Keratinocyte (primary cell): ENCODE measurements around the gene RNF212B. TPM values are rescaled to one million over a fixed set of nuclear protein-coding genes. Genes with fewer than 3 reads are reported as not detected.

Source experiments
- DNase-seq: peaks from one replicate; pipeline ENCODE4 v3.0.0-alpha.2; 2011; ENCODE audit warnings: low read depth, missing footprints, low spot score
- FAIRE-seq: peaks from 2 replicates; lab custom pipeline; 2011; peaks lifted over from hg19 to GRCh38; lab: Jason Lieb, UNC
- H2AFZ ChIP-seq: 2 replicates; pipeline ENCODE4 v1.6.0; 2012; ENCODE audit warnings: low read length, control low read depth, inconsistent platforms; ENCODE audit not compliant: control insufficient read depth
- H3K27ac ChIP-seq: 2 replicates; pipeline ENCODE4 v1.5.1; 2011; ENCODE audit warnings: low read length; ENCODE audit not compliant: control insufficient read depth, insufficient read depth
- H3K27me3 ChIP-seq: 3 replicates; pipeline ENCODE4 v1.6.0; 2011; ENCODE audit warnings: low read length; ENCODE audit not compliant: control insufficient read depth, insufficient read depth; ENCODE audit errors: extremely low read depth
- H3K36me3 ChIP-seq, 2 experiments: 2 replicates in 1 of 2; 3 replicates in 1 of 2; pipeline ENCODE4 v1.5.1; 2011; ENCODE audit warnings: low read length in 2 of 2, mild to moderate bottlenecking in 1 of 2; ENCODE audit not compliant: control insufficient read depth in 2 of 2, insufficient read depth in 2 of 2; ENCODE audit errors: extremely low read depth in 1 of 2
- H3K4me1 ChIP-seq: 3 replicates; pipeline ENCODE4 v1.5.1; 2011; ENCODE audit warnings: low read length; ENCODE audit not compliant: control insufficient read depth, insufficient read depth; ENCODE audit errors: extremely low read depth
- H3K4me2 ChIP-seq: 3 replicates; pipeline ENCODE4 v1.6.0; 2011; ENCODE audit warnings: low read depth, low read length; ENCODE audit not compliant: control insufficient read depth, insufficient read depth; ENCODE audit errors: extremely low read depth
- H3K4me3 ChIP-seq, 3 experiments: fragments of 200-600 bp in 1 of 3; sonication (generic) in 1 of 3; 2 replicates in 2 of 3; 3 replicates in 1 of 3; pipeline ENCODE4 v1.5.1; 2011 to 2016; ENCODE audit warnings: low read length in 3 of 3, mild to moderate bottlenecking in 3 of 3, control low read depth in 2 of 3, inconsistent platforms in 1 of 3, low read depth in 1 of 3, mixed read lengths in 1 of 3, mixed run types in 1 of 3, moderate library complexity in 1 of 3; ENCODE audit not compliant: control insufficient read depth in 2 of 3, insufficient read depth in 2 of 3; ENCODE audit errors: extremely low read depth in 1 of 3
- H3K79me2 ChIP-seq: 2 replicates; pipeline ENCODE4 v1.6.0; 2012; ENCODE audit warnings: low read length; ENCODE audit not compliant: control insufficient read depth, insufficient read depth
- H3K9ac ChIP-seq: 3 replicates; pipeline ENCODE4 v1.6.0; 2011; ENCODE audit warnings: low read length; ENCODE audit not compliant: control insufficient read depth, insufficient read depth; ENCODE audit errors: extremely low read depth
- H3K9me1 ChIP-seq: 3 replicates; pipeline ENCODE4 v1.6.0; 2011; ENCODE audit warnings: low read length; ENCODE audit not compliant: control insufficient read depth, insufficient read depth; ENCODE audit errors: extremely low read depth
- H3K9me3 ChIP-seq: 2 replicates; pipeline ENCODE4 v1.5.1; 2012; ENCODE audit warnings: low read depth, low read length; ENCODE audit not compliant: control insufficient read depth
- H4K20me1 ChIP-seq: 3 replicates; pipeline ENCODE4 v1.6.0; 2011; ENCODE audit warnings: low read length; ENCODE audit not compliant: control insufficient read depth, insufficient read depth; ENCODE audit errors: extremely low read depth
- CTCF ChIP-seq, 3 experiments: IDR thresholded peaks in 1 of 3; conservative IDR thresholded peaks in 1 of 3; optimal IDR thresholded peaks in 1 of 3; 2 replicates in 2 of 3; 3 replicates in 1 of 3; pipeline versions ENCODE3 to v1.5.1; 2011; ENCODE audit warnings: low read length in 3 of 3, mild to moderate bottlenecking in 3 of 3, moderate library complexity in 2 of 3, control low read depth in 1 of 3, inconsistent platforms in 1 of 3; ENCODE audit not compliant: insufficient read depth in 2 of 3; ENCODE audit errors: extremely low read depth in 1 of 3
- EZH2 ChIP-seq: IDR thresholded peaks from one replicate; pipeline ENCODE4 v1.6.1; 2012; ENCODE audit warnings: inconsistent platforms, mild to moderate bottlenecking, low read length, moderate library complexity
- dilution Hi-C: fragments of 300-500 bp; cut with MboI; formaldehyde crosslinking; loops from one replicate; pipeline ENCODE4 v1.7.0; 2020; ENCODE audit warnings: low sequenced_read_pairs; ENCODE audit not compliant: extremely low pct_ligation_motif_present
- polyA plus RNA-seq, 5 experiments: library from polyadenylated mRNA; depleted of rRNA in 3 of 5; stranded (reverse) in 3 of 5; stranded (forward) in 1 of 5; unstranded in 1 of 5; fragments of >200 nt; gene quantifications; 1 replicate in 1 of 5; 2 replicates in 3 of 5; 3 replicates in 1 of 5; pipeline versions ENCODE4 v1.2.1 to v1.2.3, GENCODE V29; 2011 to 2012; ENCODE audit warnings: missing spikeins in 2 of 5, low read depth in 1 of 5, low replicate concordance in 1 of 5

RNF212B gene
- polyA plus RNA-seq, 1 donor (not counting 4 experiments of a cell fraction or from before 2014, with no cell fraction given) = not detected

GRCh38 chr14:23286020-23286901, 48.5 kb downstream of the RNF212B start, which contains the start of gene HOMEZ:
Gene HOMEZ, minus strand, starts transcription at chr14:23286132. Its CDS starts 180 bp downstream, at chr14:23285952.
- Histone ChIP-seq H3K9ac (peak within 1 kb of the TSS; percentile 94), H3K36me3 (peaks cover 5 to 7% of the 10 kb centered on the region in 2 experiments), H3K27me3 (no peaks in the 10 kb centered on the region), H3K79me2 (peaks cover 40% of the 10 kb centered on the region), H4K20me1 (no peaks in the 10 kb centered on the region), H3K9me3 (no peaks in the 10 kb centered on the region), H3K9me1 (no peaks in the 10 kb centered on the region), H3K4me1 (peaks cover 14% of the 10 kb centered on the region), H3K4me3 (peak within 1 kb of the TSS; percentile 84 to 97 (median 96)), H3K27ac (peak within 1 kb of the TSS; percentile 95), H3K4me2 (peak within 1 kb of the TSS; percentile 94), H2AFZ (peak within 1 kb of the TSS; percentile 91)
- peak; percentile 86 for DNase-seq
- TF ChIP-seq EZH2 (no peak), CTCF (optimal IDR thresholded peaks at IDR 0.05 in 1 of 3, IDR thresholded peaks at IDR 0.05 in 1 of 3, conservative IDR thresholded peaks at IDR 0.05 in 1 of 3; ENCODE audit: extremely low read depth in 1 of 3, insufficient read depth in 2 of 3, low read length in 3 of 3) (peak in 1 of 3 experiments; percentile 4)
- dilution Hi-C loops = no loop called here
- FAIRE-seq = peak; percentile 69

GRCh38 chr14:23286902-23287479, 49.3 kb downstream of the RNF212B start:
- Histone ChIP-seq H2AFZ (no peak overlapping the region), H3K9ac (peak overlapping the region; percentile 79), H3K9me3 (no peaks in the 10 kb centered on the region), H3K4me2 (peak overlapping the region; percentile 92), H3K79me2 (peaks cover 34% of the 10 kb centered on the region), H3K27ac (peak overlapping the region; percentile 95), H3K9me1 (no peaks in the 10 kb centered on the region), H3K36me3 (peaks cover 3% of the 10 kb centered on the region in 2 experiments), H4K20me1 (no peaks in the 10 kb centered on the region), H3K27me3 (no peaks in the 10 kb centered on the region), H3K4me3 (peak overlapping the region; percentile 79 to 96 (median 84)), H3K4me1 (peaks cover 14% of the 10 kb centered on the region)
- FAIRE-seq (no peak), DNase-seq (no peak)
- TF ChIP-seq CTCF (optimal IDR thresholded peaks at IDR 0.05 in 1 of 3, IDR thresholded peaks at IDR 0.05 in 1 of 3, conservative IDR thresholded peaks at IDR 0.05 in 1 of 3; ENCODE audit: extremely low read depth in 1 of 3, insufficient read depth in 2 of 3, low read length in 3 of 3) (no peak), EZH2 (no peak)
- dilution Hi-C loops = no loop called here
